HT1080 (cell line): ENCODE data around the gene EPHB1. TPM values are rescaled to one million over a fixed set of nuclear protein-coding genes. Genes with fewer than 3 reads are reported as not detected.

Experiments used
- DNase-seq: peaks from one replicate; pipeline ENCODE4 v3.0.0-alpha.2; 2015; ENCODE audit warnings: low read depth
- total RNA-seq: library from RNA; depleted of rRNA; stranded (reverse); fragments of >200 nt; shearing (Covaris generic); gene quantifications from 2 replicates; pipeline ENCODE4 v1.2.3, GENCODE V29; 2014

EPHB1 gene
- total RNA-seq, 1 experiment from 2014 or later, result 4.4 TPM

DNA sequence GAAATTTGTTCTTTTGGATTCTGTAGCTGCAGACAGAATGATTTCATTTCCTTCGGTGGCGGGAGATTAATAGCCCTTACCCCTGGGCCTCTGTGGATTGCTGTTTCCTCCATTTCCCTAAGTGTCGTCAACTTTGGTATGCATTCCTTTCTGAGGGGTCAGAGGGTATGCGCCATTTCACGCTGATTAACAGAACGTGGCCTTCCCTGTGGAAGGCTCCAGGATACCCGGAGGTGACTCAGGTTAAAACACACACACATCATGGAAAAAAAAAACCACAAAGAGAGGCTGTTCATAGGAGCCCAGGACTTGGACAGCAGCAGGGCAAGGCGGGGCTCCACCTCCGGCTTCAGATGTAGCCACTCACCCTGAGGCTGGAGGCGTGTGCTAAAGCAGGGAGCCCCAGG, 51.9 kb downstream of the EPHB1 start:
- DNase-seq, result peak; percentile 100

- DNase-seq, result no peak
These were observed 52.3 kb downstream of the EPHB1 start for GRCh38 chr3:134847349-134847748.

DNA sequence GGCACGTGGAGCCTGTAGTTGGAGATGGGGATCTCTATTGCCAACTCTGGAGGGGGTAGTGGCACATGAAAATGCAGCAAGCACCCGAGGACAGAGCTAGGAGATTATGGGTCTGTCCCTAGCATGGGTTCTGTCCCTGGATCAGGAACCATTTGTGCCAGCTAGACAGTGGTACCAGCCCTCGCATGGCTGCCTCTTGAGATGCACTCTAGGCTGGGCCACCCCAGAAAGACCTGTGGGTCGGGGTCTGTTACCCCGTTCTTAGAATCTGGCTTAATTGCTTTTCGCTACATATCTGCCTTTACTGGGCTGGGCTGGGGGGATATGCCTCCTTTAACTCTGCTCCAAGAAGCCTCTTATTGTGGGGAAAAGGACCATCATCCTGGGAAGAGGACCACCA, 54.5 kb downstream of the EPHB1 start:
- DNase-seq, result no peak

DNA sequence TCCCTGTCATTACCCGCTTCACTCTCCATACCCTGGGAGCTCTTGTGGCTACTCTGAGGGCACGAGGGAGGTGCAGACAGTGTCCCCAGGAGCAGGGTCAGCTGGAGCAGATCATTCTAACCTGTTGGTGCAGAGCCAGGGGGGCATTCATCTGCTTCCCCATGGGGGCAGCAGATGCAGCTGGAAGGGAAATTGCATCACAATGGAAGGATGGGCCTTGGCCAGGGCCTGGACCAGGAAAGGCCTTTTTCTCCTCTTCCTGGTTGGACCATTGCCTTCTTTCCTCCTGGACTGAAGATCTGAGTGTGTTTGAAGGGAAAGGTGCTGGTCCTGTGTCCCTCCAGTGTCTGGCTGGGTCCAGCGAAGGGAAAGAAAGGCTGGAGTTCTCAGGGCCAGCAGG, 55.7 kb downstream of the EPHB1 start:
- no peak for DNase-seq

- DNase-seq, result no peak
These were observed 57.1 kb downstream of the EPHB1 start for GRCh38 chr3:134852132-134852531.

DNA sequence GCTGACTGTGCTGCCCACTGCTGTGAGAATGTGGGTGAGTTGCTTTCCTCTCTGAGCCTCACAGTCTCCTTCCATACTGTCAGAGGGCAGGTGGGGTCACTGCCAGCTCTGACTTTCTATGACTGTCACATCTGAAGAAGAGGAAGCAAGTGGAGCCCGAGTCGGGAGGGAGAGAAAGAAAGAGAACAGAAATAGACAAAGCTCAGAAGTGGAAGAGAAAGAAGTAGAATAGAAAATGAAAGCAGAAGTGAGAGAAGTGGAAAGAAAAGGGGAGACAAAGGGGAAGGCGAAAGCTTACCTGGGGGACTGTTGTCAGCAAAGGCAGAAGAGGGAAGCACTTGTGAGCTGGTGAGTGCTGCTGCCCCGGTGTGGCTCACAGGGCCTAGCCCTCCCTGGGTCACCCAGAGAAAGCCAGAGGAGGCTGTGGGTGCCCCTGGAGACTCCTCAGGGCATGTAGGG, 57.9 kb downstream of the EPHB1 start:
- DNase-seq, result no peak

- no peak for DNase-seq
These were observed 59.2 kb downstream of the EPHB1 start for GRCh38 chr3:134854254-134854653.

DNA sequence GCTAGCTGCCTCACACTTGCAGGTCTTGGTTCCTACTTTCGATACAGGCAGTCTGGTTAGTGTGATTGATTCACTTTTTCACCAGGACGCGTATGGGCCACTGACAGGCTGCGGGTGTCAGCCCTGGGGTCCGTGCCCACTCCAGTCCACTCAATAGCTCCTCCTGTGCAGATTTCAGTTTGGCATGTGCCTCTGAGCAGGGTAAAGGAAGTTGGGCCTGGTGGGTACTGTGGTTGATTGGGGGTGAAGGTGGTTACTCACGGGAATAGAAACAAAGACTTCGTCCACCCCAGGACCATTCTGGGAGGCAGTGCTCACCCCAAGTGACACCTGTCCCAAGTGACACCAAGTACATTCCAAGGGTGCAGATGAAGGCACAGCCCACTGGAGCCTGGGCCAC, 62.3 kb downstream of the EPHB1 start:
- no peak for DNase-seq

DNA sequence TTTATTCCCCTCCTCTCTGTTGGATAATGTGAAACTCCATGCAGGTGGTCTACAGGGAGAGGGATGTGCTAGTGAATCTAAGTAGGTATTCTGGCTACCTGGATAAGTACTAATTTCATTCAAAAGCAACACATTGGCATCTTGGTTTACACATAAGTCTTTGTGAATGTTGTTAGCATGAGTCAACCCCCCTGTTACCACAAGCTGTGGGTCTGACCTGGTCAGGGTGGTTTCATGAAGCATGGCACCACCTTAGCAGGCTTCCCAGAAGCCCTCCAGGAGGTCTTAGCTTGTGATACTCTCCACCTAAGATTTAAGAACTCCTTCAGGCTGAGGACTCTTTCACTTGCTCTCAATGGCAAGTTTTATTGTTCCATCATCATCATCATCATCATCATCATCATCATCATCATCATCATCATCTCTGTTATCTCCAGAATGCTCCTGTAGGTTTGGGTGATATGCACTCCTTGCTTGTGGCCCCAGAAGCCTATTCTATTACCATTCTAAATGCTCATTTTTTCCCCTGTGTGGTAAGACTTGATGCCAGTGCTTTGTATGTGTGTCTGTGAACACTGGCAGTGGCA, 62.8 kb downstream of the EPHB1 start:
- peak; percentile 40 for DNase-seq

DNA sequence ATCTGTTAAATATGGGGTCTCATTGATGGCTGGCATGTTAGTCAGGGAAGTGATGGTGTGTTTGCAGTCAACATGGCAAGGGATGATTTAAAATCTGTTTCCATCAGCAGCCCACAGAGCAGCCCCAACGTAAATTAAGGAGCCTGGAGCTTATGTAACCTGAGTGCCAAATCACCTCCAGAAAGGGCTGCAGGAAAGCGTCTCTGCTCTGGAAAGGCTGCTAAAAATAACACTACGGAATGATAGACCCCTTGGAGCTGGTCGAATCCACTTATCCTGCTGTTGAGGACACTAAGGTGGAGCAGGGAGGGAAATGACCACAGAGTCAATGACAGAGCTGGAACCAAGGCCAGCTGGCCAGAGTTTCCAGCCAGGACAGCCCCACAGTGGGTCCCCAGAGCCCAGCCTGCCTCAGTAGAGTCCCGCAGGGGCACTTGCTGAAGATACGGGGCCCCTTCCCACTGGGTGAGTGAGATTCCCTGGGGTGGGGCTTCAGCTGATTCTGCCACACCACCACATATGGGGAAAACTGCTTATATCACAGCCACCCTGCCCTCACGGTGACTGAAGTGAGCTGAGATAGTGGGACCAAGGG, 63.5 kb downstream of the EPHB1 start:
- DNase-seq, result no peak

DNA sequence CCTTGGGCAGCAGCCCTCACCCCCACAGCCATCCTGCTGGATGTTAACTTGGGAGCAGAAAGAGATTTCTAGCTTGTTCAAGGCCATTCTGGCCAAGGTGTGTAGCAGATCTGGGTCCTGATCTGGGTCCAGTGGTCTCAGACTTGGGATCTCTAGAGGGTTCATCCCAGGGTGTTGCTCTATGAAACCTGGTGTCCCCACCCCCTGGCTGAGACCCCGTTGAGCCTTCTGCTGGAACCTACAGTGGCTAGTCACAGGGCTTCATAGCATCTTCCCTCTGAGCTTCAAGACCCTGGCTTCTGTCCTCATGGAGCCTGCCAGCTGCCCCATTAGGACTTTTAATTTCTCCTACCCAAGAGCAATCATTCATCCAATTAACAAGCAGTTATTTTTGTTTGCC, 64.3 kb downstream of the EPHB1 start:
- DNase-seq, result no peak

- DNase-seq, result no peak
These were observed 65.1 kb downstream of the EPHB1 start for GRCh38 chr3:134860141-134860540.

GRCh38 chr3:134863915-134864314, 68.9 kb downstream of the EPHB1 start:
- DNase-seq, result no peak

DNA sequence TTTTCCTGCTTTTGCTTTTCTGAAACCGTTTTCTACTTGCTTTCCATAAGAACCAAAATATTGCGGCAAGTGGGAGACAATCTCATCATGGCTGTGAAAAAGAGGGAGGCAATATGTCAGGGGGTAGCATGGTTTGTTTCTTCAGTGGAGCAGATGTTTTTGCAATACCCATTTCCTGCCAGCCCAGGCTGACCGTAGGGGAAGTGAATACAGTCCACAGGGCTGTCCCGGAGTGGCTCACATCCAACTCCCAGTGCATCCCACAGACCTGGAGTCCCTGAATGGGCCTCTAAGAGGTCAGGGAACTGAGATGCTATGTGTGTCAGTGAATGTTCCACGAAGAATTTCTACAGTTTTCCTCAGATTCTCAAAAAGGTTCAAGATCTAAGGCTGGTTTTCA, 69.6 kb downstream of the EPHB1 start:
- DNase-seq, result peak; percentile 63

GRCh38 chr3:134867277-134867676, 72.2 kb downstream of the EPHB1 start:
- DNase-seq, result no peak

GRCh38 chr3:134869153-134869726, 74.2 kb downstream of the EPHB1 start:
- peak; percentile 47 for DNase-seq

- DNase-seq, result no peak
These were observed 76.8 kb downstream of the EPHB1 start for GRCh38 chr3:134871818-134872217.

DNA sequence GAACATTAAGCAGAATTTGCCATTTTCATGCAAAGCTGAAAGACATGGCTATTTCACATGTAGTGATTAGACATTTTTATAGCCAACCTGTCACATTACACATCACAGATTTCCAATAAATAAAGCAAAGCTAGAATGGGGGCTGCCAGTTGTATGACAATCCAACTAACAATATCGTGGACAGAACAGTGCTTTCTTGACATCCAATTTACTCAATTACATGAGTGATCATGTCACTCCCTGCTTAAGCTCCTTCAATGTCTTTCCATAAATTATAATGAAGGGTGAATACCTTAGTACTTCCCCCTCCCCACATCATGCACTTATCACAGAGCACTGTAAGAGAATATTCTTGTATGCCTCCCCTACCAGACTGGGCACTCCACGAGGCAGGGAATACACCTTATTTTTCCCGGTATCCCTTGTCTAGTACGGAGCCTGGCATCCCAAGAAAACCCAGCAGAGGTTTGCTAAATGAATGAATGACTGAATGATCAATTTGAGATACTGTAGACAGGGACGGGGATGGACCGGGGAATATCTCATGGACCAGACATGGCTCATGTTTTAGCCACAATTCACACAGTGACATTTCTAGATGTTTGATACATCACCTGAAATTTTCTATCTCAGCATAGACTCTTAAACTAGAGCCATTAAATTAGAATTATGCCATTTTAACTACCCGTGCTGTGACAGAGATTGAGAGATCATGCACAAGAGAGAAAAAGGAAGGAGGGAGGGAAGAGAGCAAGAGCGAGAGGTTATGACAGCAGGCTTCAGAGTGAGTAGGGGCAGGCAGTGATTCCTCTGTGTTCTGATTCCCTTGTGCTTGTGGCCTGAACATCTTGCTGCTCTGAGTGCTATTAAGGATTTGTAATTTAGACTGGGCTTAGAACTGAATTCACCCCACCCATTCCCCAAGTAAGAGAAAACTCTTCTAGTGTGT, 77.7 kb downstream of the EPHB1 start:
- DNase-seq, result no peak

GRCh38 chr3:134873789-134874188, 78.7 kb downstream of the EPHB1 start:
- no peak for DNase-seq

DNA sequence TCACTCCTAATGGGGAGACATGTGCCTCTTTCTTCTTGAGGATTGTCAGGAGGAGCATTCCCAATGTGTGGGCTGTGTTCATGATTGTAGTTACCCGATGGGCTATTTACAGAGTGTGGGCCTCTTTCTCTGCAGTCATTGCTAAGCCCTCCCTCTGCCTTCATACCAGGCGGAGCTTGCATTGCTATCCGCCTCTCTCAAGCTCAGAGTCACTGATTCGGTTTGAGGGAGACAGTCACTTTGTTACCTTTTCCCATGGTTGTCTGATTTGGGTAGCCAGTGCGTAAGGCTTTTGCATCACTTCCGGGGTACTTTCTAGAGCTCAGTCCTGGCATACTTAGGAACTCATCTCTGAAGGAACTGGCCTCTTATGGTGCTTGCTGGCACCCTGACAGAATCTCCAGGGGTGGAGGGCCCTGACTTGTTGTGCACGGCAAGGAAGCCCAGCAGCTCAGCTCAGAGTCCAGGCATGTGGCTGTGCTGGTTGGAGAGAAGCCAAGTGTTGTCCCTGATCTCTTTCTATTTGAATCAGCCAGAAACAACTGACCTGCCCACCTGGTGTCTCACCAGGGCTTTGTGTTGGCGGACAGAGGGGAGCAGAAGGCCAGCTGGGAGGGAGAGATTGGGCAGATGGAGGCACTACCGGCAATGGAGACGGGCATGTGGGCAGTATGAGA, 79.8 kb downstream of the EPHB1 start:
- DNase-seq, result peak; percentile 50

GRCh38 chr3:134876836-134877235, 81.8 kb downstream of the EPHB1 start:
- no peak for DNase-seq
